Activated CD8-positive, alpha-beta T cell treated with anti-CD3 and anti-CD28 coated beads, Interleukin-2, amount 10 ng/mL, durations not matched to agents 7 days and 5 days (primary cell): Measurements from ENCODE around the gene CTNNA3. TPM values are rescaled to one million over a fixed set of nuclear protein-coding genes. Genes with fewer than 3 reads are reported as not detected.

Source experiments
- ATAC-seq: fragments of 150-1000 bp; cut with Tn5 transposase; one replicate; pipeline ENCODE4 v1.10.0; 2021; ENCODE audit warnings: moderate library complexity
- CTCF ChIA-PET: fragments of 350-600 bp; sonication (Branson Sonifier 250); formaldehyde crosslinking; loops from one replicate; lab custom pipeline; 2021; ENCODE audit warnings: antibody characterized with exemption; lab: Charles Lee
- POLR2A ChIA-PET: fragments of 350-600 bp; sonication (Branson Sonifier 250); formaldehyde crosslinking; loops from one replicate; lab custom pipeline; 2021; ENCODE audit warnings: antibody characterized with exemption; lab: Charles Lee
- DNase-seq: peaks from one replicate; pipeline ENCODE4 v3.0.0-alpha.2; 2020
- H3K27ac Mint-ChIP-seq: one replicate; pipeline ENCODE4 v1.8.0; 2021; ENCODE audit warnings: mild to moderate bottlenecking, mixed read lengths
- H3K27me3 Mint-ChIP-seq: one replicate; pipeline ENCODE4 v1.8.0; 2021; ENCODE audit warnings: low read depth, mixed read lengths
- H3K36me3 Mint-ChIP-seq: one replicate; pipeline ENCODE4 v1.8.0; 2021; ENCODE audit warnings: low read depth, mixed read lengths
- H3K4me1 Mint-ChIP-seq: one replicate; pipeline ENCODE4 v1.8.0; 2021; ENCODE audit warnings: low read depth, mixed read lengths
- H3K4me3 Mint-ChIP-seq: one replicate; pipeline ENCODE4 v1.8.0; 2021; ENCODE audit warnings: mild to moderate bottlenecking, mixed read lengths
- H3K9me3 Mint-ChIP-seq: one replicate; pipeline ENCODE4 v1.8.0; 2022; ENCODE audit warnings: mixed read lengths; ENCODE audit not compliant: insufficient read depth
- total RNA-seq, 2 experiments: library from RNA; stranded (reverse); gene quantifications; one replicate each; pipeline ENCODE4 v1.2.3, GENCODE V29; 2021

Gene CTNNA3
- total RNA-seq, 2 experiments from 2014 or later = 1.3 to 2.6 TPM

- POLR2A ChIA-PET = no interaction called here
- ATAC-seq (no peak), DNase-seq (no peak)
- Mint-ChIP-seq H3K36me3 (no peaks in the 10 kb centered on the region), H3K4me3 (no peak overlapping the region), H3K4me1 (no peaks in the 10 kb centered on the region), H3K27ac (no peak overlapping the region), H3K27me3 (peaks cover 6% of the 10 kb centered on the region), H3K9me3 (no peaks in the 10 kb centered on the region)
- CTCF ChIA-PET = interaction anchor here (1.5 to 7.8 kb wide), 4 partner anchors 31 to 113 kb away, joined by 6 to 107 read pairs (median 22); partner anchors contain the start of gene CTNNA3
Observed at GRCh38 chr10:67665491-67665890, 30.5 kb downstream of the CTNNA3 start.

DNA sequence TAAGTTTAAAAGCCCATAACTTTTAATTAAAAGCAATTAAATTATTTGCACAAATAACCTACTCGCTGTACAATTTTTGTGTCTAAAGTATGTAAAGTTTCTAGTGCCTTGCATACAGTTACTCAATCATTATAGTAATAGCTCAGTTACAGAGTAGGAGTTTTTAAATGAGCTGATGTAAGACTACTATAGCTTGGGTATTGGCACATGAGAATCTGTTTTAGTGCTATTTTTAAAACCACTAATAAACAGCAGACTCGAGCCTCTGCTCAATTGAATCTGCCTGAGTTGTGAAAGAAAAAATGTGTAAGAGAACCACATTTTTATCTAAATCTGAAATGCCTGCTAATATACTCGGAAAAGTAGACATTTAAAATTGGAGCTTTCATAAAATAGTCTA lies 31.1 kb downstream of the CTNNA3 start:
- no peaks in the 10 kb centered on the region for H3K9me3 Mint-ChIP-seq
- CTCF ChIA-PET = interaction anchor here (1.5 to 7.8 kb wide), 4 partner anchors 32 to 114 kb away, joined by 6 to 107 read pairs (median 22); partner anchors contain the start of gene CTNNA3

DNA sequence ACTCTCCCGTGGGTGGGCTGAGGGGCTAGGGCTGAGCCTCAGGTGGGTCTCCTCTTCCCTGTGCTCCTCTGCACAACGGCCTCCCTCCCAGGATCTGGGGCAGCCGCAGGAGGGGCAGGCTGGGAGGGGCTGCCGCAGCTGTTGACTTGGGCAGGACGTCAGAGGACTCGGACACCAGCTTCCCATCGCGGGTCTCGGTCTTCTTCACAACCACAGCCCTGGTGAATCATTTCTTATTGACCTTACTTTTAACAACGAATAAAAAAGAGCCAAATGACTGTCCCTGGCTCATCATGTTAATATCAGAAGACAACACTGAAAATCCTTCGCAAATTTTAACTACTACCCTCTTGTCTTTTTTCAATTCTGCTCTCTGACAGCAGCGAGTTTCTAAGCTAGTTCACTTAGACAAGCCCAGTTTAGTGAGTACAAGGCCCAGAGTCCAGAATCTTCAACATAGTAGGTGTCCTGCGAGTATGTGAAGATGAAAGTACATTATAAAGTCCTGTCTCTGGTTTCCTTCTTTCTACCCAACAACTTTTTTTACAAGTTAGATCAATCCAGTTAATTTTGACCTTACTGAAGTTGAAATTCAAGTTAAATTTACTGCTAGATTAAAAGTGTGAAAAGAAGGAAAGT lies 32.4 kb downstream of the CTNNA3 start:
- CTCF ChIA-PET = interaction anchor here (5.4 to 7.8 kb wide), 2 partner anchors 33 to 115 kb away, joined by 33 to 107 read pairs; partner anchors contain the start of gene CTNNA3
- no peak for ATAC-seq
- Mint-ChIP-seq H3K9me3 (no peaks in the 10 kb centered on the region), H3K27ac (no peak overlapping the region), H3K4me3 (no peak overlapping the region), H3K4me1 (no peaks in the 10 kb centered on the region), H3K27me3 (peaks cover 9% of the 10 kb centered on the region), H3K36me3 (no peaks in the 10 kb centered on the region)
- POLR2A ChIA-PET = no interaction called here
- no peak for DNase-seq

More for the DNA sequence above, 31.1 kb downstream of the CTNNA3 start:
- no peak overlapping the region for H3K27ac Mint-ChIP-seq
- H3K27me3 Mint-ChIP-seq = peaks cover 10% of the 10 kb centered on the region
- H3K4me1 Mint-ChIP-seq = no peaks in the 10 kb centered on the region
- DNase-seq = no peak
- no peak overlapping the region for H3K4me3 Mint-ChIP-seq
- no peak for ATAC-seq
- no peaks in the 10 kb centered on the region for H3K36me3 Mint-ChIP-seq
- POLR2A ChIA-PET = no interaction called here

DNA sequence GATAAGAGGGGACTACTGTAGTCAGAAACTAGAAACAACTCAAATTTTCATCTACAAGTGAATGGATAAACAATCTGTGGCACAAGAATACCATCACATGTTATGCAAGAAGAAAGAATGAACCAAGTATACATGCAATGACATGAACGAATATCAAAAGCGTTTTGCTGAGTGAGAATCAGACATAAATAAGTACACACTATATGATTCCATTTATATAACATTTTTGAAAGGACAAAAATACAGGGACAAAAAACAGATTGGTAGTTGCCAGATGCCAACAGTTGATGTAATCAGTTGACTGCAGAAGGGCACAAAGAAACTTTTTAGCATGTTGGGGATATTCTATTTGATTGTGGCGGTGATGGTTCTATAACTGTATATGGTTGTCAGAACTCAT lies 33.6 kb downstream of the CTNNA3 start:
- ChIA-PET POLR2A (interaction anchor here (0.7 kb wide), 1 partner anchor 577 kb away, joined by 3 read pairs; no protein-coding TSS in a partner anchor), CTCF (interaction anchor here (5.4 to 7.8 kb wide), 2 partner anchors 34 to 116 kb away, joined by 33 to 107 read pairs; partner anchors contain the start of gene CTNNA3)
- no peak overlapping the region for H3K4me3 Mint-ChIP-seq
- DNase-seq = no peak
- no peaks in the 10 kb centered on the region for H3K4me1 Mint-ChIP-seq
- no peak overlapping the region for H3K27ac Mint-ChIP-seq
- H3K36me3 Mint-ChIP-seq = no peaks in the 10 kb centered on the region
- H3K9me3 Mint-ChIP-seq = no peaks in the 10 kb centered on the region
- ATAC-seq = no peak
- peaks cover 9% of the 10 kb centered on the region for H3K27me3 Mint-ChIP-seq

- Mint-ChIP-seq H3K36me3 (no peaks in the 10 kb centered on the region), H3K4me1 (no peaks in the 10 kb centered on the region), H3K4me3 (no peak overlapping the region), H3K27ac (no peak overlapping the region), H3K27me3 (peaks cover 16% of the 10 kb centered on the region), H3K9me3 (no peaks in the 10 kb centered on the region)
- DNase-seq (no peak), ATAC-seq (no peak)
- CTCF ChIA-PET = interaction anchor here (1.8 to 2.1 kb wide), 2 partner anchors 38 to 120 kb away, joined by 7 to 10 read pairs; no protein-coding TSS in a partner anchor
- POLR2A ChIA-PET = no interaction called here
Observed at GRCh38 chr10:67659497-67659896, 36.5 kb downstream of the CTNNA3 start.

DNA sequence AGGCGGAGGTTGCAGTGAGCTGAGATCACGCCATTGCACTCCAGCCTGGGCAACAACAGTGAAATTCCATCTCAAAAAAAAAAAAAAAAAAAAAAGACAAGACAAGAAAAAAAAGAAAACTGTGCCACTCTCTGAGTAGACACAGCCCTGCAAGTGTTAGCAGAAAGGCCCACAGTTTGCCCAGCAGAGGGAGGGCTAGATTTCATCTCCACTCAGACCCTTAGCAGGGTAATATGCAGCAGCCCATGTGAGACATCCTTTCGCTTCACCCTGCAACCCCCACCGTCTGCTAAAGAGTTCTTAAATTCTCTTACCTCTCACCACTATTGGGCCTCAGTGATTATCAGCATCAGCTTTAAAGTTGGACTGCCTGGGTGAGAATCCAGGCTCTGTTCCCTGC lies 38.2 kb downstream of the CTNNA3 start:
- POLR2A ChIA-PET = no interaction called here
- DNase-seq (no peak), ATAC-seq (no peak)
- Mint-ChIP-seq H3K27ac (no peak overlapping the region), H3K4me3 (no peak overlapping the region), H3K36me3 (no peaks in the 10 kb centered on the region), H3K9me3 (no peaks in the 10 kb centered on the region), H3K27me3 (peaks cover 16% of the 10 kb centered on the region), H3K4me1 (no peaks in the 10 kb centered on the region)
- CTCF ChIA-PET = no interaction called here

DNA sequence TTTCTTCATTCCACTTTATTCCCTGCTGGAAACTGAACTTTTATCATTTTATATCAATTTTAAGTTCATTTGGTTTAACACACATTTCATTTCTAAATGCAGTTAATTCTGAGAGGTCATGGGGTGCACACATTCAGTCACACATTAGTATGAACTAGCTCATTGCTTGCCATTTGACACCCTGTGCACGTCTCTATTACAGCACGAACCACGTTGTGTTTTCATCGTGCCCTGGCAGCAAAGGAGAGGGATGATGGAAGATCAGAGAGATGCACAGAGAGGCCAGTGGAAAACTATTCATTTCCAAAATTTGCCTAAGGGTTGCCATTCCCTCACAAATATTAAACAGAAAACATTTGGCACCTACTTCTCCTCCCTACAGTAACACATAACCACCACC lies 45.4 kb downstream of the CTNNA3 start:
- DNase-seq (no peak), ATAC-seq (no peak)
- Mint-ChIP-seq H3K27me3 (peaks cover 5% of the 10 kb centered on the region), H3K9me3 (no peaks in the 10 kb centered on the region), H3K36me3 (no peaks in the 10 kb centered on the region), H3K4me1 (no peaks in the 10 kb centered on the region), H3K4me3 (no peak overlapping the region), H3K27ac (no peak overlapping the region)
- ChIA-PET POLR2A (no interaction called here), CTCF (no interaction called here)

- peaks cover 4% of the 10 kb centered on the region for H3K27me3 Mint-ChIP-seq
- ChIA-PET POLR2A (no interaction called here), CTCF (no interaction called here)
- DNase-seq = no peak
- no peak for ATAC-seq
- H3K9me3 Mint-ChIP-seq = no peaks in the 10 kb centered on the region
- H3K4me1 Mint-ChIP-seq = no peaks in the 10 kb centered on the region
- H3K36me3 Mint-ChIP-seq = no peaks in the 10 kb centered on the region
- H3K27ac Mint-ChIP-seq = no peak overlapping the region
- H3K4me3 Mint-ChIP-seq = no peak overlapping the region
Observed at GRCh38 chr10:67648613-67649229, 47.3 kb downstream of the CTNNA3 start.

DNA sequence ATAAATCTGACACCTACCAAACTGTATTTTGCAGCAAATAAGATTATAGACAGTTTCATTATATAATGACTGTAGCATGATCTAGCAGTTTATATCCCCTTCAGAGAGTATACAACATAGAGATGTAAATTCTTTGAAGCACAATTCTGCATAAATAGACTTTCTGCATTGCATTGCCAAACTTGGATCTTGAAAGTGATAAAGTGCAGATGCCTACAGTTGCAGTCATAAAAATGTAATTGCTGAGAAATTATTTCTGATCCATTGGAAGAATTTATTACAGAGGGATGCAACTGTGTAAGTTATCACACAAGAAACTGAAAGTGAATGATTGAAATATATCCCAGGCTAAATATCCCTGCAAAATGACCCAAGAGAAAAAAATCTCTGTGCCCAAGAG lies 65.1 kb downstream of the CTNNA3 start:
- Mint-ChIP-seq H3K4me1 (no peaks in the 10 kb centered on the region), H3K27ac (no peak overlapping the region), H3K36me3 (no peaks in the 10 kb centered on the region), H3K4me3 (no peak overlapping the region), H3K27me3 (peaks cover 12% of the 10 kb centered on the region), H3K9me3 (no peaks in the 10 kb centered on the region)
- ATAC-seq (no peak), DNase-seq (no peak)
- POLR2A ChIA-PET = no interaction called here
- CTCF ChIA-PET = no interaction called here

DNA sequence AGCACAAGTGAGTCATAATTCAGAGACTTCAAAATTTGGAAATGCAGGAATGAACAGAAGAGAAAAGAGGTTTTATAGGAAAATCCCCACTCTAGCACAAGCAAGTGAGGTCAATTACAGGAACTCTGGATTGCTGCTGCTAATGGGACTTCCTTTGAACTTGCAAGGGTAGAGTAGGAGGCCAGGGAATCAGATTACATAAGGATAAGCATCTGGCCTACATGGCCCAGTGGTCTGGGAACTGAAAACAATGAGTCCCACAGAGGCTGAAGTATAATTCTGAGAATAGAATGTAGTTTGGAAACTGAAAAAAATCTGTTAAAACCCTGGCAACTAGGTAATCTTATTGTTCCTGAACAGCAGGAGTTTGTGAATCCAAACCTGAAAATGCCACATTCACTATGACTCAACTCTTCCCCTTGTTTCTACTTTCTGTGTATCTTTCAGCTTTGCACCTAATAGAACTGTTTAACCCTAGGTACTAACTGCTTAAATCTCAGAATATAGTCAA lies 66.5 kb downstream of the CTNNA3 start:
- H3K4me3 Mint-ChIP-seq = no peak overlapping the region
- ATAC-seq = no peak
- no peaks in the 10 kb centered on the region for H3K9me3 Mint-ChIP-seq
- no peak overlapping the region for H3K27ac Mint-ChIP-seq
- H3K4me1 Mint-ChIP-seq = no peaks in the 10 kb centered on the region
- POLR2A ChIA-PET = no interaction called here
- no peak for DNase-seq
- CTCF ChIA-PET = no interaction called here
- peaks cover 9% of the 10 kb centered on the region for H3K27me3 Mint-ChIP-seq
- no peaks in the 10 kb centered on the region for H3K36me3 Mint-ChIP-seq

DNA sequence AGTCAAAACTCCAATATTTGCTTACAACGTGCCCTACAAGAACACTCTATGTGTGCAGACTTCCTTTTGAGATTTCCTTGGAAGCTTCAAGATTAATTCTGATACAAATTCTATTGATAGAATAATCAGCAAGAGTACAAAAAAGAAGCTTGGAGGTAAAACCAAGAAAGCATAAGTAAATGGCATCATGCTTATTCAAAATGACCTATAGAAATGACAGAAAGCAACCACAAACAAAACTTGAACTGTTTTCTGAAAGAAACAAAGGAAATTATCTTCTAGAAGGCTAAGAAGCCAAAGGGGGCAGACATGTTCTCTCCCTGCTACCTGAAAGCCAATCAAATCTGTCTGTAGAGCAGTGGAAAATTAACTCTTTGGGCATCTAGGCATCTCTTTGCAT lies 73.0 kb downstream of the CTNNA3 start:
- no peak for ATAC-seq
- Mint-ChIP-seq H3K27me3 (peaks cover 15% of the 10 kb centered on the region), H3K36me3 (no peaks in the 10 kb centered on the region), H3K4me3 (no peak overlapping the region), H3K9me3 (no peaks in the 10 kb centered on the region), H3K4me1 (no peaks in the 10 kb centered on the region), H3K27ac (no peak overlapping the region)
- no peak for DNase-seq
- CTCF ChIA-PET = interaction anchor here (1.2 kb wide), 1 partner anchor 156 kb away, joined by 4 read pairs; no protein-coding TSS in a partner anchor
- POLR2A ChIA-PET = no interaction called here

DNA sequence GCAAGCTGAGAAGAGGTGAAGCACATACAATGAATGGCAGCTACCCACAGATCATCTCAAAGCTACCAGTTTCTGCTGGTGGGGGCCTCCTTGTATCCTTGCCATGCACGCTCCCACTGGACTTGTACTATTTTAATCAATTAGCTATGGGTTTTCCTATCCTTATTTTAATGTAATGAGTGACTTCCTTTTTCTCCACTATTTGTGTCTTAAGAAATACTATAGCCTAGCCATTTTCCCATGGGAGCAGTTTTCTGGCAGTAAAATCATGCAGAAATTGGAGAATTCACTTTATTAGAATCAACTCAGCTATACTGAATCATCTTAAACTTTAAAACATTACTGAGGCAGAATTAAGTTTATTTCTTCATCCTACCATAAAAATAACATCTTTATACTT lies 73.5 kb downstream of the CTNNA3 start:
- no peak for DNase-seq
- ATAC-seq = no peak
- no peaks in the 10 kb centered on the region for H3K36me3 Mint-ChIP-seq
- CTCF ChIA-PET = interaction anchor here (1.2 kb wide), 1 partner anchor 157 kb away, joined by 4 read pairs; no protein-coding TSS in a partner anchor
- POLR2A ChIA-PET = no interaction called here
- H3K4me1 Mint-ChIP-seq = no peaks in the 10 kb centered on the region
- no peaks in the 10 kb centered on the region for H3K9me3 Mint-ChIP-seq
- no peak overlapping the region for H3K4me3 Mint-ChIP-seq
- H3K27ac Mint-ChIP-seq = no peak overlapping the region
- H3K27me3 Mint-ChIP-seq = peaks cover 15% of the 10 kb centered on the region
